Fibroblast of upper back skin (primary cell): ENCODE measurements around the gene SURF2.

Experiments
- DNase-seq: peaks from one replicate; pipeline ENCODE4 v3.0.0-alpha.2; 2013

Gene SURF2

GRCh38 chr9:133339641-133340040 is 16.7 kb upstream of the SURF2 start:
- no peak for DNase-seq

- DNase-seq: no peak
Measured at GRCh38 chr9:133340256-133340655, 16.1 kb upstream of the SURF2 start.

GRCh38 chr9:133340916-133341315 is 15.4 kb upstream of the SURF2 start:
- no peak for DNase-seq

GRCh38 chr9:133341369-133342068 is 14.8 kb upstream of the SURF2 start:
- DNase-seq: no peak

GRCh38 chr9:133342069-133342406 is 14.3 kb upstream of the SURF2 start:
- DNase-seq: no peak

- DNase-seq: no peak
Measured at GRCh38 chr9:133342570-133342969, 13.8 kb upstream of the SURF2 start.

GRCh38 chr9:133344071-133344470 is 12.3 kb upstream of the SURF2 start:
- no peak for DNase-seq

GRCh38 chr9:133344979-133345378 is 11.4 kb upstream of the SURF2 start:
- no peak for DNase-seq

- DNase-seq: no peak
Measured at GRCh38 chr9:133345596-133345995, 10.8 kb upstream of the SURF2 start.

- DNase-seq: no peak
Measured at GRCh38 chr9:133346021-133346785, 10.1 kb upstream of the SURF2 start.

GRCh38 chr9:133347515-133347984 is 8.8 kb upstream of the SURF2 start:
- DNase-seq: peak; percentile 17

- peak; percentile 96 for DNase-seq
Measured at GRCh38 chr9:133347985-133348717, 8.2 kb upstream of the SURF2 start, which contains the start of the genes MED22 and RPL7A. Gene MED22 (minus strand): TSS chr9:133348131. CDS start chr9:133346662, 1,469 bp downstream. Gene RPL7A (plus strand): TSS chr9:133348218. CDS start chr9:133348244, 26 bp downstream.

- no peak for DNase-seq
Measured at GRCh38 chr9:133348718-133349573, 7.4 kb upstream of the SURF2 start.

GRCh38 chr9:133349965-133350616 is 6.3 kb upstream of the SURF2 start:
- no peak for DNase-seq

GRCh38 chr9:133351526-133351907 is 4.8 kb upstream of the SURF2 start:
- DNase-seq: no peak

GRCh38 chr9:133351908-133352634 is 4.3 kb upstream of the SURF2 start:
- peak; percentile 66 for DNase-seq

- DNase-seq: no peak
Measured at GRCh38 chr9:133352635-133353340, 3.6 kb upstream of the SURF2 start.

- DNase-seq: no peak
Measured at GRCh38 chr9:133353548-133353947, 2.8 kb upstream of the SURF2 start.

GRCh38 chr9:133354766-133355165 is 1.6 kb upstream of the SURF2 start:
- DNase-seq: no peak

GRCh38 chr9:133355881-133356357 is 431 bp upstream of the SURF2 start:
- DNase-seq: no peak
